ENCODE results near the gene PNPLA1. TPM values are rescaled to one million over a fixed set of nuclear protein-coding genes. Genes with fewer than 3 reads are reported as not detected.

PNPLA1 gene
- polyA plus RNA-seq, 3 donors: 3.5 to 3.9 (median 3.8) TPM

DNA sequence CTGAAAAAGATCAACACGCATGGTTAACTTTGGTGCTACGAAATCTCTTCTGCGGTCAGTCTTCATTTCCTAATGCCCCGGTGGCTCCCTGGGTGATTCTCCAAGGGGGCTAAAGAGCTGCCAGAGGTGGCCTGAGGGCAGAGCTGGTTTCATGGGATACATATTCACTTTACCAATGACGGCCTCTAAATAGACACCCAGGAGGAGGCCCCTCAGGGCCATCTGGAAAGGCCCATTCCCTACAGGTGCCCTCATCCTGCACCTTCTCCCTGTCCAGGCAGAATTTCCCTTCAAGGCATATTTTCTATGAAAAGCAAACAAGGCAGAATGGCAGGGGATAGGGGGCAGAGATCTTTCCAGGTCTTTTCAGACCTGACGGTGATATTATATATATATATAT lies 54.3 kb downstream of the PNPLA1 start:
- H3K9me3 Mint-ChIP-seq: no peaks in the 10 kb centered on the region
- H3K27ac Mint-ChIP-seq: no peak overlapping the region
- no peak overlapping the region for H3K4me3 Mint-ChIP-seq
- no peaks in the 10 kb centered on the region for H3K9me3 ChIP-seq (replicated peaks in 1 of 2; ENCODE audit: control insufficient read depth in 1 of 2, insufficient read depth in 1 of 2, low read length in 2 of 2)
- H3K79me2 ChIP-seq (ENCODE audit: insufficient read depth, low read length): no peaks in the 10 kb centered on the region
- no peak overlapping the region for H3K9ac ChIP-seq (ENCODE audit: insufficient read depth, low read length, poor library complexity, severe bottlenecking)
- H3K4me1 ChIP-seq (ENCODE audit: control insufficient read depth in 1 of 2, insufficient read depth in 2 of 2, low read length in 2 of 2): peaks cover 3 to 5% of the 10 kb centered on the region in 2 donors
- no peaks in the 10 kb centered on the region for H3K36me3 Mint-ChIP-seq
- H3K27ac ChIP-seq (ENCODE audit: low read depth in 1 of 2, low read length in 2 of 2): no peak overlapping the region
- TF ChIP-seq, protein P1, sequence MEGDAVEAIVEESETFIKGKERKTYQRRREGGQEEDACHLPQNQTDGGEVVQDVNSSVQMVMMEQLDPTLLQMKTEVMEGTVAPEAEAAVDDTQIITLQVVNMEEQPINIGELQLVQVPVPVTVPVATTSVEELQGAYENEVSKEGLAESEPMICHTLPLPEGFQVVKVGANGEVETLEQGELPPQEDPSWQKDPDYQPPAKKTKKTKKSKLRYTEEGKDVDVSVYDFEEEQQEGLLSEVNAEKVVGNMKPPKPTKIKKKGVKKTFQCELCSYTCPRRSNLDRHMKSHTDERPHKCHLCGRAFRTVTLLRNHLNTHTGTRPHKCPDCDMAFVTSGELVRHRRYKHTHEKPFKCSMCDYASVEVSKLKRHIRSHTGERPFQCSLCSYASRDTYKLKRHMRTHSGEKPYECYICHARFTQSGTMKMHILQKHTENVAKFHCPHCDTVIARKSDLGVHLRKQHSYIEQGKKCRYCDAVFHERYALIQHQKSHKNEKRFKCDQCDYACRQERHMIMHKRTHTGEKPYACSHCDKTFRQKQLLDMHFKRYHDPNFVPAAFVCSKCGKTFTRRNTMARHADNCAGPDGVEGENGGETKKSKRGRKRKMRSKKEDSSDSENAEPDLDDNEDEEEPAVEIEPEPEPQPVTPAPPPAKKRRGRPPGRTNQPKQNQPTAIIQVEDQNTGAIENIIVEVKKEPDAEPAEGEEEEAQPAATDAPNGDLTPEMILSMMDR (IDR thresholded peaks at IDR 0.05): no peak
- H3K36me3 ChIP-seq (replicated peaks in 1 of 2; ENCODE audit: control insufficient read depth in 1 of 2, insufficient read depth in 2 of 2, low read length in 2 of 2): no peaks in the 10 kb centered on the region
- H3K4me3 ChIP-seq (replicated peaks in 1 of 3; ENCODE audit: low read depth in 2 of 3, low read length in 3 of 3): no peak overlapping the region
- WGBS (ENCODE audit: insufficient coverage): 71% methylated on average over 4 of the region's 6 CpGs
- DNase-seq: no peak
- no peaks in the 10 kb centered on the region for H3K27me3 ChIP-seq (ENCODE audit: control insufficient read depth in 2 of 2, insufficient read depth in 2 of 2, low read length in 2 of 2)
- no peak overlapping the region for H3K4me2 ChIP-seq (replicated peaks; ENCODE audit: extremely low read depth, low read length, poor library complexity, severe bottlenecking)
- H3K27me3 Mint-ChIP-seq (ENCODE audit: low read depth in 3 of 3): peaks cover 0 to 4% (median 3%) of the 10 kb centered on the region in 3 donors
- peaks cover 8% of the 10 kb centered on the region for H3K4me1 Mint-ChIP-seq
- H2AFZ ChIP-seq (ENCODE audit: insufficient read depth, low read depth, low read length, poor library complexity, severe bottlenecking): no peak overlapping the region
- intact Hi-C loops (cut with micrococcal nuclease): no loop called here
- H4K20me1 ChIP-seq (ENCODE audit: insufficient read depth, low read length): no peaks in the 10 kb centered on the region

DNA sequence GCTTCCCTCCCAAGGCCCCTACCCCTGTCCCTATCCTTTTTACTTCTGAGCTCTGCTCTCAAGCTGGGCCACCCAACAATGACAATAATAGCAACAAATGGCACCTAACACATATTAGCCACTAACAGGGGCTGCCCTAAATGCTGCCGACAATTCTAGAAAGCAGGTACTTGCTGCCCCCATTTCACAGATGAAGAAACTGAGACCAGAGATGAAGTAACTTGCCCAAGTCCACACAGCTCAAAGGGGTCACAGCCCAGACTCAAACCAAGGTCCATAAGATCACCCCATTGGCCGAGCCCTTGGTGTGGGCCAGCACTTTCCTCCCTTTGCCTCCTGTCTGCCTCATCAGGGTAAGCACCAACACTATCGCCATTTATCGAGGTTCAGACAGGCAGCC lies 54.9 kb downstream of the PNPLA1 start:
- Histone ChIP-seq H3K27ac (ENCODE audit: low read depth in 1 of 2, low read length in 2 of 2) (no peak overlapping the region), H2AFZ (ENCODE audit: insufficient read depth, low read depth, low read length, poor library complexity, severe bottlenecking) (no peak overlapping the region), H3K27me3 (ENCODE audit: control insufficient read depth in 2 of 2, insufficient read depth in 2 of 2, low read length in 2 of 2) (no peaks in the 10 kb centered on the region), H3K4me1 (ENCODE audit: control insufficient read depth in 1 of 2, insufficient read depth in 2 of 2, low read length in 2 of 2) (peaks cover 3 to 5% of the 10 kb centered on the region in 2 donors), H3K36me3 (replicated peaks in 1 of 2; ENCODE audit: control insufficient read depth in 1 of 2, insufficient read depth in 2 of 2, low read length in 2 of 2) (no peaks in the 10 kb centered on the region), H3K9me3 (replicated peaks in 1 of 2; ENCODE audit: control insufficient read depth in 1 of 2, insufficient read depth in 1 of 2, low read length in 2 of 2) (no peaks in the 10 kb centered on the region), H3K79me2 (ENCODE audit: insufficient read depth, low read length) (no peaks in the 10 kb centered on the region), H3K4me3 (replicated peaks in 1 of 3; ENCODE audit: low read depth in 2 of 3, low read length in 3 of 3) (no peak overlapping the region), H3K4me2 (replicated peaks; ENCODE audit: extremely low read depth, low read length, poor library complexity, severe bottlenecking) (no peak overlapping the region), H4K20me1 (ENCODE audit: insufficient read depth, low read length) (no peaks in the 10 kb centered on the region), H3K9ac (ENCODE audit: insufficient read depth, low read length, poor library complexity, severe bottlenecking) (peak overlapping the region; percentile 8)
- DNase-seq: no peak
- Mint-ChIP-seq H3K4me1 (peaks cover 10% of the 10 kb centered on the region), H3K9me3 (no peaks in the 10 kb centered on the region), H3K27ac (no peak overlapping the region), H3K4me3 (no peak overlapping the region), H3K27me3 (ENCODE audit: low read depth in 3 of 3) (peaks cover 0 to 4% (median 3%) of the 10 kb centered on the region in 3 donors), H3K36me3 (no peaks in the 10 kb centered on the region)
- 90% methylated on average over 4 of the region's 4 CpGs for WGBS (ENCODE audit: insufficient coverage)
- intact Hi-C loops (cut with micrococcal nuclease): no loop called here
- TF ChIP-seq, protein P1 (IDR thresholded peaks at IDR 0.05): no peak

All from CD14-positive monocyte (primary cell).